Stomach (tissue), 4 donors: ENCODE measurements around the gene DCLRE1C.
A peak's percentile ranks its signal among the peaks of the same experiment; 100 is the strongest.

Experiments
- EP300 ChIP-seq: sonication (generic); formaldehyde crosslinking; IDR thresholded peaks from one replicate; pipeline ENCODE4 v1.6.1; 2017; ENCODE audit warnings: antibody characterized with exemption
- POLR2A ChIP-seq, 4 donors: fragments of 450-650 bp; IDR thresholded peaks; one replicate each; pipeline ENCODE4 v1.6.1; 2016; ENCODE audit warnings: antibody characterized with exemption in 4 of 4, control low read depth in 2 of 4, mild to moderate bottlenecking in 1 of 4, moderate library complexity in 1 of 4
- POLR2AphosphoS5 ChIP-seq, 3 donors: sonication (generic); formaldehyde crosslinking; IDR thresholded peaks; one replicate each; pipeline ENCODE4 v1.6.1; 2016; ENCODE audit warnings: antibody characterized with exemption in 3 of 3
- TF ChIP-seq, protein P1 (sequence below), 7 experiments: fragments of 450-650 bp in 4 of 7; fragments of 200-600 bp in 3 of 7; sonication (generic) in 3 of 7; IDR thresholded peaks; one replicate each; pipeline ENCODE4 v1.5.1; 2016 to 2019; ENCODE audit warnings: antibody characterized with exemption in 7 of 7, control low read depth in 2 of 7, mild to moderate bottlenecking in 1 of 7

DNA sequence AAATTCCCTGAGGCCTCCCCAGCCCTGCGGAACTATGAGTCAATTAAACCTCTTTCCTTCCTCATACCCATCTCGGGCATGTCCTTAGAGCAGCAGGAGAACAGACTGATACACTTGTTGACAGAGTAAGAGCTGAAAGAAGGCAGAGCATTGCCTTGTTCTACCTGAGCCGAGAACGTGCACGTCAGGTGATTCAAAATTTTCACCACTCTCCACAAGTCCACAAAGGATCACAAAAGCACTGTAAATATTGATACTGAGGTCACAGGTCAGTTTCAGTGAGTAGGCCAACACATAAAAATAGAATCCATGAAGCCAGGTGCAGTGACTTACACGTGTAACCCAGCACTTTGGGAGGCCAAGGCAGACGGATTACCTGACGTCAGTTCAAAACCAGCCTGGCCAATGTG is 27.8 kb downstream of the DCLRE1C start:
- TF ChIP-seq, protein P1, sequence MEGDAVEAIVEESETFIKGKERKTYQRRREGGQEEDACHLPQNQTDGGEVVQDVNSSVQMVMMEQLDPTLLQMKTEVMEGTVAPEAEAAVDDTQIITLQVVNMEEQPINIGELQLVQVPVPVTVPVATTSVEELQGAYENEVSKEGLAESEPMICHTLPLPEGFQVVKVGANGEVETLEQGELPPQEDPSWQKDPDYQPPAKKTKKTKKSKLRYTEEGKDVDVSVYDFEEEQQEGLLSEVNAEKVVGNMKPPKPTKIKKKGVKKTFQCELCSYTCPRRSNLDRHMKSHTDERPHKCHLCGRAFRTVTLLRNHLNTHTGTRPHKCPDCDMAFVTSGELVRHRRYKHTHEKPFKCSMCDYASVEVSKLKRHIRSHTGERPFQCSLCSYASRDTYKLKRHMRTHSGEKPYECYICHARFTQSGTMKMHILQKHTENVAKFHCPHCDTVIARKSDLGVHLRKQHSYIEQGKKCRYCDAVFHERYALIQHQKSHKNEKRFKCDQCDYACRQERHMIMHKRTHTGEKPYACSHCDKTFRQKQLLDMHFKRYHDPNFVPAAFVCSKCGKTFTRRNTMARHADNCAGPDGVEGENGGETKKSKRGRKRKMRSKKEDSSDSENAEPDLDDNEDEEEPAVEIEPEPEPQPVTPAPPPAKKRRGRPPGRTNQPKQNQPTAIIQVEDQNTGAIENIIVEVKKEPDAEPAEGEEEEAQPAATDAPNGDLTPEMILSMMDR (IDR thresholded peaks at IDR 0.05): no peak
- peak in 2 of 3 donors; percentile 70 to 84 for TF ChIP-seq POLR2AphosphoS5 (IDR thresholded peaks at IDR 0.05)
- no peak for TF ChIP-seq POLR2A (IDR thresholded peaks at IDR 0.05)
- no peak for TF ChIP-seq EP300
